AG09309 (cell line): ENCODE data around the gene AXIN2.

ENCODE experiments used
- DNase-seq: peaks from one replicate; pipeline ENCODE4 v3.0.0-alpha.2; 2010; ENCODE audit warnings: low read depth
- H3K4me3 ChIP-seq: 2 replicates; pipeline ENCODE4 v1.5.1; 2011; ENCODE audit warnings: mild to moderate bottlenecking, low read depth, low read length, moderate library complexity; ENCODE audit not compliant: control insufficient read depth
- CTCF ChIP-seq: IDR thresholded peaks from 2 replicates; pipeline ENCODE4 v1.5.1; 2011; ENCODE audit warnings: mild to moderate bottlenecking, low read depth, low read length, inconsistent platforms; ENCODE audit not compliant: insufficient read depth, control insufficient read depth; ENCODE audit errors: missing control alignments

AXIN2 gene

GRCh38 chr17:65482201-65482600, 79.2 kb downstream of the AXIN2 start:
- no peak for DNase-seq
- H3K4me3 ChIP-seq: no peak overlapping the region
- TF ChIP-seq CTCF: no peak

GRCh38 chr17:65479282-65479681, 82.2 kb downstream of the AXIN2 start:
- H3K4me3 ChIP-seq: no peak overlapping the region
- no peak for TF ChIP-seq CTCF
- no peak for DNase-seq
